Neural cell (in vitro differentiated cells): ENCODE results near the gene SF3B3. TPM values are rescaled to one million over a fixed set of nuclear protein-coding genes. Genes with fewer than 3 reads are reported as not detected.

Experiments
- H2AFZ ChIP-seq: fragments of 200-600, 300-800 bp; sonication (generic), shearing (Covaris generic); 2 replicates; pipeline ENCODE4 v1.6.0; 2014; ENCODE audit warnings: low read depth, mild to moderate bottlenecking, antibody characterized with exemption, low read length, moderate library complexity
- H3F3A ChIP-seq: fragments of 200-600 bp; shearing (Covaris generic); 2 replicates; pipeline ENCODE4 v1.6.1; 2016; ENCODE audit warnings: mild to moderate bottlenecking, moderate library complexity, mixed read lengths, antibody characterized with exemption, low read length; ENCODE audit not compliant: insufficient read depth, poor library complexity, severe bottlenecking
- H3K27ac ChIP-seq: fragments of 200-600, 300-800 bp; sonication (generic), shearing (Covaris generic); 2 replicates; pipeline ENCODE4 v1.5.1; 2014; ENCODE audit warnings: mild to moderate bottlenecking, low read length, moderate library complexity
- H3K27me3 ChIP-seq: fragments of 300-800, 200-600 bp; sonication (generic), shearing (Covaris generic); 2 replicates; pipeline ENCODE4 v1.6.0; 2014; ENCODE audit warnings: mild to moderate bottlenecking, low read depth, low read length, moderate library complexity; ENCODE audit not compliant: insufficient read depth
- H3K36me3 ChIP-seq: fragments of 300-800, 200-600 bp; sonication (generic), shearing (Covaris generic); 2 replicates; pipeline ENCODE4 v1.5.1; 2014; ENCODE audit warnings: mild to moderate bottlenecking, antibody characterized with exemption, low read length, moderate library complexity; ENCODE audit not compliant: insufficient read depth
- H3K4me2 ChIP-seq: fragments of 300-800, 200-600 bp; sonication (generic), shearing (Covaris generic); 2 replicates; pipeline ENCODE4 v1.6.0; 2014; ENCODE audit warnings: mild to moderate bottlenecking, low read length
- H3K4me3 ChIP-seq: fragments of 300-800, 200-600 bp; sonication (generic), shearing (Covaris generic); 2 replicates; pipeline ENCODE4 v1.5.1; 2014; ENCODE audit warnings: mild to moderate bottlenecking, low read length, moderate library complexity
- H3K79me2 ChIP-seq: fragments of 200-600 bp; shearing (Covaris generic); replicated peaks from 2 replicates; pipeline ENCODE4 v1.6.0; 2014; ENCODE audit warnings: mild to moderate bottlenecking, low read length, moderate library complexity; ENCODE audit not compliant: insufficient read depth
- H3K9ac ChIP-seq: fragments of 300-800, 200-600 bp; sonication (generic), shearing (Covaris generic); 2 replicates; pipeline ENCODE4 v1.6.1; 2016; ENCODE audit warnings: mild to moderate bottlenecking, low read length, mixed read lengths
- H3K9me2 ChIP-seq: fragments of 200-600 bp; shearing (Covaris generic); 2 replicates; pipeline ENCODE4 v1.6.1; 2016; ENCODE audit warnings: mild to moderate bottlenecking, low read length, mixed read lengths; ENCODE audit not compliant: insufficient read depth
- H3K9me3 ChIP-seq: fragments of 200-600, 300-800 bp; sonication (generic), shearing (Covaris generic); 2 replicates; pipeline ENCODE4 v1.6.1; 2016; ENCODE audit warnings: mild to moderate bottlenecking, mixed run types, low read length, moderate library complexity, mixed read lengths
- H4K20me1 ChIP-seq: fragments of 200-600 bp; shearing (Covaris generic); 2 replicates; pipeline ENCODE4 v1.6.1; 2016; ENCODE audit warnings: mild to moderate bottlenecking, mixed run types; ENCODE audit not compliant: insufficient read depth
- CTCF ChIP-seq: fragments of 450-650 bp; IDR thresholded peaks from 2 replicates; pipeline ENCODE4 v1.5.1; 2014; ENCODE audit warnings: antibody characterized with exemption, mild to moderate bottlenecking, moderate library complexity; ENCODE audit not compliant: poor library complexity, severe bottlenecking
- EP300 ChIP-seq: fragments of 450-650 bp; conservative IDR thresholded peaks from 2 replicates; pipeline ENCODE4 v1.6.1; 2014; ENCODE audit warnings: antibody characterized with exemption, mild to moderate bottlenecking, moderate library complexity; ENCODE audit not compliant: poor library complexity, severe bottlenecking
- EZH2 ChIP-seq: fragments of 200-600, 300-800 bp; shearing (Covaris generic), sonication (generic); IDR thresholded peaks from 2 replicates; pipeline ENCODE4 v1.6.1; 2014; ENCODE audit warnings: antibody characterized with exemption, low read length, borderline replicate concordance, mild to moderate bottlenecking; ENCODE audit not compliant: insufficient read depth, poor library complexity, severe bottlenecking
- MXI1 ChIP-seq: fragments of 450-650 bp; conservative IDR thresholded peaks from 2 replicates; pipeline ENCODE4 v1.6.1; 2014; ENCODE audit warnings: antibody characterized with exemption, mild to moderate bottlenecking; ENCODE audit not compliant: poor library complexity, severe bottlenecking
- POLR2AphosphoS5 ChIP-seq: IDR thresholded peaks from 2 replicates; pipeline ENCODE4 v1.6.1; 2012
- RAD21 ChIP-seq: fragments of 450-650 bp; conservative IDR thresholded peaks from 2 replicates; pipeline ENCODE4 v1.6.1; 2014; ENCODE audit warnings: antibody characterized with exemption, mild to moderate bottlenecking, moderate library complexity
- REST ChIP-seq: IDR thresholded peaks from 2 replicates; pipeline ENCODE4 v1.6.1; 2012; ENCODE audit warnings: borderline replicate concordance
- SMC3 ChIP-seq: fragments of 450-650 bp; conservative IDR thresholded peaks from 2 replicates; pipeline ENCODE4 v1.6.1; 2014; ENCODE audit warnings: antibody characterized with exemption, mild to moderate bottlenecking, moderate library complexity; ENCODE audit not compliant: poor library complexity
- TAF1 ChIP-seq: IDR thresholded peaks from 2 replicates; pipeline ENCODE4 v1.6.1; 2012; ENCODE audit warnings: low read depth
- polyA plus RNA-seq: library from polyadenylated mRNA; depleted of rRNA; stranded (reverse); fragments of >200 nt; gene quantifications from 2 replicates; pipeline ENCODE4 v1.2.3, GENCODE V29; 2014

The SF3B3 gene
- polyA plus RNA-seq, 1 donor from 2014 or later, result 90.0 TPM

- no peak overlapping the region for H2AFZ ChIP-seq
- H4K20me1 ChIP-seq, result no peaks in the 10 kb centered on the region
- H3K4me3 ChIP-seq, result no peak overlapping the region
- no peaks in the 10 kb centered on the region for H3K9me2 ChIP-seq
- no peak for TF ChIP-seq TAF1
- TF ChIP-seq RAD21, result no peak
- no peak for TF ChIP-seq MXI1
- TF ChIP-seq POLR2AphosphoS5, result no peak
- TF ChIP-seq CTCF, result no peak
- TF ChIP-seq EP300, result no peak
- H3K79me2 ChIP-seq, result no peaks in the 10 kb centered on the region
- no peaks in the 10 kb centered on the region for H3K9me3 ChIP-seq
- no peak overlapping the region for H3K27ac ChIP-seq
- no peaks in the 10 kb centered on the region for H3K27me3 ChIP-seq
- H3F3A ChIP-seq, result no peaks in the 10 kb centered on the region
- peaks cover 7% of the 10 kb centered on the region for H3K36me3 ChIP-seq
- no peak overlapping the region for H3K4me2 ChIP-seq
- H3K9ac ChIP-seq, result no peak overlapping the region
Measured at GRCh38 chr16:70556063-70556462, 32.4 kb downstream of the SF3B3 start.

GRCh38 chr16:70561623-70562022 lies 38.0 kb downstream of the SF3B3 start:
- Histone ChIP-seq H3K27ac (no peak overlapping the region), H3K4me3 (no peak overlapping the region), H3K27me3 (no peaks in the 10 kb centered on the region), H3K36me3 (peaks cover 3% of the 10 kb centered on the region), H3K9me2 (no peaks in the 10 kb centered on the region), H3K9ac (no peak overlapping the region), H3K4me2 (no peak overlapping the region), H4K20me1 (no peaks in the 10 kb centered on the region), H2AFZ (no peak overlapping the region), H3F3A (no peaks in the 10 kb centered on the region), H3K9me3 (no peaks in the 10 kb centered on the region), H3K79me2 (no peaks in the 10 kb centered on the region)
- no peak for TF ChIP-seq EZH2
- TF ChIP-seq EP300, result no peak
- no peak for TF ChIP-seq REST
- TF ChIP-seq RAD21, result no peak
- no peak for TF ChIP-seq SMC3
- no peak for TF ChIP-seq MXI1
- TF ChIP-seq POLR2AphosphoS5, result no peak
- no peak for TF ChIP-seq CTCF
- no peak for TF ChIP-seq TAF1
